GM19468 (cell line): ENCODE results near the gene ARRDC2.
"Not testable (repeated sequence)": the region's sequence is repeated elsewhere in the genome, so short reads cannot be mapped to it uniquely, and the experiment has no call there.

Source experiments
- ATAC-seq: cut with Tn5 transposase; IDR thresholded peaks from one replicate; pipeline ENCODE4 v1.9.1; 2021; ENCODE audit warnings: mild to moderate bottlenecking, moderate library complexity, moderate number of reproducible peaks; ENCODE audit not compliant: unreplicated experiment; ENCODE audit errors: extremely low read depth

Gene ARRDC2

DNA sequence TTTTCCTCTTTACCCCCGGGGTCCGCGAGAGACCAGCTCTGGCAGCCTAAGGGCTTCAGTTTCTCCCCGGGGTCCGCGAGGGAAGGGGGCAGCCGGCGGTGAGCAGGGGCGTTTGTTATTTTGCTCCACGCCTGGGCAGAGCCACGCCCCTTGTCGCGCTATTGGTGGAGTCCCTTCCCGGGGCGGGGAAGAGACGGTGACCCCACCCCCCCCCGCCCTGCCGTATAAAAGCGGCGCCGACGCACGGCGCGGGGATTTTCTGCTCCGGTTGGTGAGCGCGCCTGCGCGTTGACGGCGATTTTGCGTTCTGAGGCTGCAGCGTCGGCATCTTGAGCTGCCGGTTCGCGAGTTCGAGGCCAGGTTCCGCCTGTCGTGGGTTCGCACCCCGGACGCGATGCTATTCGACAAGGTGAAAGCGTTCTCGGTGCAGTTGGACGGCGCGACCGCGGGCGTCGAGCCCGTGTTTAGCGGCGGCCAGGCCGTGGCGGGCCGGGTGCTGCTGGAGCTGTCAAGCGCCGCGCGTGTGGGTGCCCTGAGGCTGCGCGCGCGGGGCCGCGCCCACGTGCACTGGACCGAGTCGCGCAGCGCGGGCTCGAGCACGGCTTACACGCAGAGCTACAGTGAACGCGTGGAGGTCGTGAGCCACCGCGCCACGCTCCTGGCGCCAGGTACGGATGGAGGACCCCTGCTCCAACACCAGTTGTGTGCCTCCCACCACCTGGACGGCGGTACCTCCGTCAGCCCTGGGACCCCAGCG lies at the start of gene ARRDC2:
TSS of gene ARRDC2 (plus strand) at position 254 of the 757 bp plus-strand sequence. CDS start at position 395, 141 bp downstream.
- no peak for ATAC-seq

DNA sequence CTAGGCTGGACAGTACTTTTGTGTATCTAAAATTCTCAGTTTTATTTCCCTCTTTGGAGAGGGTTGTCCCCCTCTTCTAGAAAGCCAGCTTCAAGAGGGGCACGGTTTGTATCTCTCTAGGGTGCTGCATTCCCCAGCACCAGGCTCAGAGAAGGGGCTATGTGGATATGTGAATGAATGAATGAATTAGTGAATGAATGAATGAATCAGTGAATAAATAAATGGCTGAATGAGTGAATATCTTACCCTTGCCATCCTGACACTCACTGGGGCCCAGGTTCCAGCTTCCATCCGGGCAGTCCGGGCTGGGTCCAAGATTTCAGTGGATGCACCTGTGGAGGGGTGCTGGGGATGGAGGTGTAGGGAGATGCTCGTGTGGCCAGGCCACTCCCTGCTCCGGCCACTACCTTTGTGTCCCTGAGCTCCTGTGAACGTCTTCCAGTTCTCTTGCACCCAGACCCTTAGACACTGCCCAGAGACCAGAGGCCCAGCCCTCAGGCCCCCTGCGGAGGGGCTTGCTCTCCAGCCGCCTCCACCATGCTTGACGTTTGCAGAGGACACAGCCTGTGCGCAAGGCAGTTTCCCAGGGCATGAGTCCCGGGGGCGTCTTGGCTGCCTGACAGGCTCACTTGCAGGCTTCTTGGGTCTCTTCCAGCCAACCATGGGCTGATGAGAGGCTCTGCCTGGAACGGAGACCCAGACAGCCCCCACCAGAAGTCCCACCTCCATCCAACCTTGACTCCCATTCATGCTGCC lies 43.9 kb upstream of the ARRDC2 start:
- no peak for ATAC-seq

DNA sequence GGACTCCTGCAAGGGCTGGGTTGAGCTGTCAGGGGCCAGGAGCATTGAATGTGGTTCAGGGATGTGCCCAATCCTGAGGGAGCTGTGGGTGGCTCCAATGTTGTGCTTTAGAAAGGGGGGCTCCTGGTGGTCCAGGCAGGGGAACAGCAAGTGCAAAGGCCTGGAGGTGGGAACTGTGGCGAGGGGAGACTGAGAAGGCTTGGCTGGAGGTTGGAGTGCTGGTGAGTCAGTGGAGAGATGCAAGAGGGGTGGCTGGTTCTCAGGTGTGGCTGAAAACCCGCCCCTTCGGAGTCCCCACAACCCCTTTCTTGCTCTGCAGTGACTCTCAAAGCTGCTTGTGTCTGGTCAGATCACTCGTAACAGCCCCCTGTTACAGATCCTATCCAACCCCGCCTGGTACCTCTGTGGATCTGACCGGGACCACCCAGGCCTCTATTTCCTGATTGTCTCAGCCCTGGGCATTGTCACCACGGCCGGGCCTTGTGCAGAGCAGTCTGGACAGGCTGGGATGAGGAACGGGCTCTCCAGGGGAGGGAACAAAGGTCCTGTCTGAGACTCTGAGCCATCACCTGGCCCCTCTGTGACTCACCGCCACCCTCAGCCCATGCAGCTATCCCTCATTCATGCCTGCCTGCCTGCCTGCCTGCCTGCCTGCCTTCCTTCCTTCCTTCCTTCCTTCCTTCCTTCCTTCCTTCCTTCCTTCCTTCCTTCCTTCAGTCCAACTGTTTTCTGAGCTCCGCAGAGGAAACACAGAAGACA lies 42.4 kb upstream of the ARRDC2 start:
- ATAC-seq = no peak

DNA sequence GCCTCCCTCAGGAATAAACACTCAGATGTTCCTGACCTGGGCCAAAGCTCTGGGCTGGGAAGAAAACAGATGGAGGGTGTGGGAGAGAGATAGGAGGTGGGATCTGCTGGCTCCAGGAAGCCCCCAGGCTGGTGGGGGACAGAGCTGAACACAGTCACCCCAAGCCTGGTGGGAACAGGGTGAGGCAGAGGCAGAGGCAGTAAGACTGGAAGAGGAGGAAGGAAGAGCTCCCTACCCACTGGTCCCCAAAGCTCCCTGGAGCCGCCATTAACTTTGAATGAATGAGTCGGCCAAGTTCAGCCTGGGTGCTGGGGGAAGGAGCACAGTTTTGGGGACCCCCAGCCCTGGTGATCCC lies 41.9 kb upstream of the ARRDC2 start:
- ATAC-seq = no peak

DNA sequence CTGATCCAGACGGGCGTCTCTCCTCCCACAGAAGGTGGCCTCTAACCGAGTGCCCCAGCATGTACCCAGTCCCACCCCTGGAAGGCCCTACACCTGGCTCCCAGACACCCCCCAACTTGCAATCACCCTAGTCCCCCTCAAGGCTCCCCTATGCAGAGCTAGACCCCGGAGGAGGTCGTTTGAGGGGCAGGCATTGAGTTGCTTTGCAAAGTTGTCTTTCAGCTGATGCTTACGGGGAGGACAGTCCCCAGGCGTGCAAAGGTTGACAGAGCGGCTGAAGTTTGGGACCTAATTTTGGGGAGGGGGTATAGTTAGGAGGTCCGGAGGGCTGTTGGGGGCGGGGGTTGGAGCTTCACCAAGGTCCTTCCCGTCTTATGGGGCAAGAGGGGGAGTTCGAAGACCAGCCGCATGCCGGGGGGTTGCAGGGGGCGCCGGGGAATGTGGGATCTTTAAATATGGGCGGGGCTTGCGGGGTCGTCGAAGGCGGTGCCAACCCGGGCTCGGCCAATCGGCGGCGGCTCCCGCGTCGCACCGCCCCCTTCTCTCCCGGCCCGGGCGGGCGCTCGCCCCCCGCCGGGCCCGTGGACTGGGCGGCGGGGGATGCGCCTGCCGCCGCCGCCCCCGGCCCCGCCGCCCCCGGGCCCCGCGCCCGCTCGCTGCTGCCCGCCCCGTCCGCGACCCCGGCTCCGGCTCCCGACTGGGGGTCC lies 41.3 kb upstream of the ARRDC2 start, which contains the start of gene KCNN1:
TSS of gene KCNN1 (plus strand) at position 558 of the 707 bp plus-strand sequence. CDS start 6,782 bp downstream, outside the sequence.
- no peak for ATAC-seq

DNA sequence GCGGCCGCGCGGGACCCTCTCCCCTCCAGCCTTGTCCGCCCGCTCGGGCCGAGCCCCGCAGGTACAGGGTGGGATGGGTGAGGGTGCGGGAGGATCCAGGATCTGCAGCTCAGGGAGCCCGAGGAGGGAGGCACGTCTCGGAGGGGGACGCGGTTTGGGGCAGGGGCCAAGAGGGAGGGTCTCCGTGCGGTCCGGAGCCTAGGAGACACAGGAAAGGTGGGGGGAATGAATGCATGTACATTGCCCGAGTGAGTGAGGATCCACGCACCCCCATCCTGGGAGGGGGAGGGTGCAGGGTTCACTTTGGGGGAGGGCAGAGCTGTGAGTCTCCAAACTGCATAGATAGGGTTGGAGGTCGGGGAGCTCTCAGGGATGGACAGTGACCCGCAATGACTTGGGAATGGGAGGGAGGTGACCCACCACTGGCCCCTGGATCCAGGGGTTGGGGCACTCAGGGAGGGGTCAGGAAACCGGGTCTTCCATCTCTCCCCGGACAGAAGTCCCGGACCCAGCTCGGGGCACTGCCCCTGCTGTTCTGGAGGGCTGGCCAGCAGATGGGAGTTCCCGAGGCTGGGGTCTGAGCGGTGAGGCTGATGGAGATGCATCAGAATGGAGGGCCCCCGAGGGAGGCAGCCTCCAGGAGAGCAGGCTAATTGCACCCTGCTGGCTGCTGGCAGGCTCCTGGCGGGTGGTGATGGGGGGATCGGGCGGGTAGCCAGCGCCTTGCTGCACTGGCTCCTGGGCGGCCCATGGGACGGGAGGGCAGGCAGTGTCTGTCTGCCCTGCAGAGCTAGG lies 40.5 kb upstream of the ARRDC2 start:
- no peak for ATAC-seq

DNA sequence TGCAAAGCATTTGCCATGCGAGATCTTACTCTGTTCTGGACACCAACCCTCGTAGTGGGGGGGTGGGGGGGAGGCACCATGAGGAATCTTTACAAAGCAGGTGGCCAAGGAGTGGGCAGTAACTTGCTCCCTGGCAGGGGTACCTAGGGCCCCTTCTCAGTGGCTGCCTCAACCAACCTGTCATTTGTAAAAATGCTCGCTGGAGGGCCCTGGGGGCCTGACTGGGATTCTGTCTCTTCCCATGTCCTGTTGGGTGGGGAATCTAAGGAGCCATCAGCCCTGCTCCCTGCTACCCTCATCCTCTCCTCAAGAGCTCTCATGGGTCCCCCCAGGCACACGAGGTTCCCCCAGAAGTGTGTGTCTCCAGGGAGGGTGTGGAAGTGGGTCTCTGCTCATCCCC lies 39.6 kb upstream of the ARRDC2 start:
- no peak for ATAC-seq

DNA sequence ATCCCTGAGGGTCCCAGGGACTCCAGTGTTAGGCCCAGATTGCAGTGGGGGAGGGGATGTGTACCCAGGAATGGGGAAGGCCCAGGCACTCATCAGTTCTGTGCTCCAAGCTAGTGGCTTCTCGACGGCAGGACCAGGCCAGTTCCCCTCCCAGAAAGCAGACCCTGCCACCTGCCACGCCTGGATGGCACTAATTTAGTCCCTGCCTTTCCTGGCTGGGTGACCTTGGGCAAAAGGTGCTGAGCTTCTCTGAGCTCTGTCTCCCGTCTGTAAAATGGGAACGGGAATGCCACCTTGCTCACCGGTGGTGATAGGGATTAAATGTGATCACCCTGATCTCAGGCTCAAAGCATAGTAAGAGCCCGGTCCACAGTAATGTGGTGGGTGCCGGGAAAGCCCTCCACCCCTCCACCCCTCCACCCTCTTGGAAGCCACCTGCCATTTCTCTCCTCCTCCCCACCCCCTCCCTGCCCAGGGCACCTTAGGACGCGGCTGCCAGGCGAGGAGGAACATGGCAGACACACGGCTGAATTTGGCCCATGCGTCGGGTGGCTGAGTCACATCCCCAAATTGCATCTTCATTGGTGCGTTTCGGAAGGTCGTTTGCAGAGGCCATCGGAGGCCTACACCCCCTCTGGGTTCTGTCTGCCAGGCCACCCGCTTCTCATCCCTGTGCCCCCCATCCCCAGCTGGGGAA lies 38.7 kb upstream of the ARRDC2 start:
- ATAC-seq = no peak

DNA sequence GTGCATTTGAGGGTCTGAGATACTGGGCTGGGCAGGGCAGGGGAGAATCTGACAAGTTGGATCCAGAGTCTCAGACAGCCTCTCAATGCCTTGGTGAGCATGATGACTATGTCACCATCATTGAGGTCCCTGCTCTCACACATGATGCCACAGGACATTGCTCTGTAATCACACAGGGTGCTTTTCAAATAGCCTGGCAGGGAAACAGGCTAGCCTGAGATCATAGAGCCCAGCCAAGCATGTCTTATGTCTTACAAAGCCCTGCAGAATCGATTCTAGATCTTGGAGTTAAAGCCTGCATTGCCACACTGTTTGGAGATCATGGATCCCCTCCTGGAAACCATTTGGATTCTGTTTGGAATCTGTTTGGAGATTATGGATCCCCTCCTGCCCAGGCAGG lies 35.7 kb upstream of the ARRDC2 start:
- no peak for ATAC-seq

DNA sequence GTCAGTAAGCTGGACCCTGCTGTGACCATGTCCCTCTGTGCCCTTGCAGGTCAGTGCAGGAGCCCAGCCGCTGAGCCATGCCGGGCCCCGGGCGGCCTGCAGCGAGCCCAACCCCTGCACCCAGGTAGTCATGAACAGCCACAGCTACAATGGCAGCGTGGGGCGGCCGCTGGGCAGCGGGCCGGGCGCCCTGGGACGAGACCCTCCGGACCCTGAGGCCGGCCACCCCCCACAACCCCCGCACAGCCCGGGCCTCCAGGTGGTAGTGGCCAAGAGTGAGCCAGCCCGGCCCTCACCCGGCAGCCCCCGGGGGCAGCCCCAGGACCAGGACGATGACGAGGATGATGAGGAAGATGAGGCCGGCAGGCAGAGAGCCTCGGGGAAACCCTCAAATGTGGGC lies 34.2 kb upstream of the ARRDC2 start:
- no peak for ATAC-seq

DNA sequence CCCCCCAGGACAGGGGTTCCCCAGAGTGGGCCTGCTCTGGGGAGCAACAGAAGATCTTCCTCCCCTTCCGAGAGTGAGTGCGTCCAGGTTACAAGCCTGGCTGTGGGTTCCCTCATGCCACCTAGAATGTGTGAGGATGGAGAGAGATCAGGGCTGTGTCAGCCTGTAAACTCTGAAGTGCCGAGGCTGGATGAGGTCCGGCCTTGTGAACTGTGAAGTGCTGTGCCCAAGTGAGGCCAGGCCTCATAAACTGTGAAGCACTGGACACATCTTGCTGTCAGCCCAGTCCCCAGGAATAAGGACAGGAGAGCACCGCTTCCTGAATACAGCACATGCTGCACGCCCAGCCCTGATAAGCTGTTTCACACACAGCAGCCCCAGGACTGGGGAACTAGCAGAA lies 33.4 kb upstream of the ARRDC2 start:
- no peak for ATAC-seq

DNA sequence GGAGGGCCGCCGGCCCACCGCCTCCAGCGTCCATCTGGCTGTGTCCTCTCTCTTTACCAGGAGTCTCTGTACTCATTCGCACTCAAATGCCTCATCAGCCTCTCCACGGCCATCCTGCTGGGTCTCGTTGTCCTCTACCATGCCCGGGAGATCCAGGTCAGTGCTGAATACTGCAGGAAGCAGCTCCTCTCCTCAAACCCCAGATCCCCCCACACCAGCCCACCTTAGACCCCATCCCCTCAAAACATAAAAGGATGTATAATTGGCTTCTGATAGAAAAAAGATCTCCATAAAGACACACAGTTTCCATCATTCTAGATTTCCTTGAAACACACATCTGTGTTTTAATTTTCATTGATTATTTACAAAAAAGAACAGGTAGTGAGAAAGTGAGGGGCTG lies 32.9 kb upstream of the ARRDC2 start:
- ATAC-seq = no peak

DNA sequence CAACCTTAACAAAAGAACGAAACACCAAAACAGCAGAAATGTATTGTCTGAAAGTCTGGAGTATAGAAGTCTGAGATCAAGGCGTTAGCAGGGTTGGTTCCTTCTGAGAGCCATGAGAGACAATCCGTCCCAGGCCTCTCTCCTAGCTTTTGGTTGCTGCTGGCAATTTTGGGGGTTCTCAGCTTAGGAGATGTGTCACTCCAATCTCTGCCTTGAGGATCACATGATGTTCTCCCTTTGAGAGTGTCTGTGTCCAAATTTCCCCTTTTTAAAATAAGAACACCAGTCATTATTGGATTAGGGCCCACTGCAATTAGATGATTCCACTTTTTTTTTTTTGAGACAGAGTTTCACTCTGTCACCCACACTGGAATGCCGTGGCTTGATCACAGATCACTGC lies 30.9 kb upstream of the ARRDC2 start:
- ATAC-seq = no peak

DNA sequence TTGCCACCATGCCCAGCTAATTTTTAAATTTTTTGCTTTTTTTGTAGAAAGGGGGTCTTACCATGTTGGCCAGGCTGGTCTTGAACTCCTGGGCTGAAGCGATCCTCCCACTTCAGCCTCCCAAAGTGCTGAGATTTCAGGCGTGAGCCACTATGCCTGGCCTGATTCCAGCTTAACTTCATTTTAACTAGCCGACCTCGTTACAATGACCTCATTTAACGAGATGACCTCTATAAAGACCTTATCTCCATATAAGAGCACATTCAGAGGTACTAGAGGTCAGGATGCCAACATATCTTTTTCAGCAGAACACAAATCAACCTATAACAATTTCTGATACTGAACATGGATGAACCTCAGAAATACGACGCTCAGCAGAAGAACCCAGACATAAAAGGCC lies 30.5 kb upstream of the ARRDC2 start:
- ATAC-seq = no peak

DNA sequence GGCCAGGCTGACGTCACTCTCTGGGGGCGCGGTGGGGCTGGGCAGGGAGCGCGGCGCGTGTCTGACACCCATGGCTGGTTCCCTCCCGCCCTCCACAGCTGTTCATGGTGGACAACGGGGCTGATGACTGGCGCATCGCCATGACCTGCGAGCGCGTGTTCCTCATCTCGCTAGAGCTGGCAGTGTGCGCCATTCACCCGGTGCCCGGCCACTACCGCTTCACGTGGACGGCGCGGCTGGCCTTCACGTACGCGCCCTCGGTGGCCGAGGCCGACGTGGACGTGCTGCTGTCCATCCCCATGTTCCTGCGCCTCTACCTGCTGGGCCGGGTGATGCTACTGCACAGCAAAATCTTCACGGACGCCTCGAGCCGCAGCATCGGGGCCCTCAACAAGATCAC lies 26.4 kb upstream of the ARRDC2 start:
- no peak for ATAC-seq

DNA sequence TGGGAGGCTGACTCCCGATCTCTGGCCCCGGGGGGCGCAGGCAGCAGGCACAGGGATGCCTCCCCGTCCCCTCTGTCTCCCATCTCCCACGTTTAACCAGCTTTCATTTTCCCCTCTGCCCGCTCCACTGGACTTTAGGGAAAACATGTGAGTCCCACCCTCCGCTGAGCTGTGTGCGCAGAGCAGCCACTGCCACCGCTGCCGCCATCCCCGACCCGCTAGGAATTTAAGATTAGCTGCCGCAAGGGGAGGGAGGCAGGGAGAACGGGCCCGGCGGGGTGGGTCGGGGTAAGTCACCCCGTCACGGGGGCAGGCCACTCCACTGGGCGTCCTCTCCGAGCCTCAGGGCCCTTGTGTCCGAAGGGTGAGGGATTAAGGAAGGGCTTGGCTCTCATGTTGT lies 25.5 kb upstream of the ARRDC2 start:
- no peak for ATAC-seq

DNA sequence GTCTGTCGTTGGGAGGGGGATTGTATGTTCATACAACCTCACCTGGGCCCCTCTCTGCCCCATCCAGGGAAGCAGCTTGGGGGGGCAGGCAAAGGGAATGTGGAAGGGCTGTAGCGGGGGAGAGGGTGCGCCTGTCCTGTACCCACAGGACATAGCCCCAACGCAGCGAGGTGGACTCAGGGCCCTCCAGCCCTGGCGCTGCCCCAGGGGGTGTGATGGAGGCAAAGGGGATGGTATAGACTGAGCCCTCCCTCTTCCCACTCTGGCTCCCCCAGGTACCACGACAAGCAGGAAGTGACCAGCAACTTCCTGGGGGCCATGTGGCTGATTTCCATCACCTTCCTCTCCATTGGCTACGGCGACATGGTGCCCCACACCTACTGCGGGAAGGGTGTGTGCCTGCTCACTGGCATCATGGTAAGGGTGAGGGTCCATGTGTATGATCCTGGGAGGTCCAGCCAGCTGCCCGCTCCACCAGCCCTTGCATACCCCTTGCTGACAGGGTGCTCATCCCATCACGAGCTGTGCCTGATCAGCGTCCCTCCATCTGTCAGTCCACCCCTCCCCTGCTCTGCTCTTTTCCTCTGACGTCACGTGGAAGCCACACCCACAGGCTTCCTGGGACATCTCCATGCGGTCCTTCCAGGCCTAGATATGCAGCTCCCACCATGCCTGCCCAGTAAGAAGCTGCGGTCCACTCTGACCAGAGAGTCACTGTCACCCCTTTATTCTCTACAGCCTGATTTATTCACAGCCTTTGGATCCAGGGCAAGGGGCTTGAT lies 22.7 kb upstream of the ARRDC2 start:
- no peak for ATAC-seq

DNA sequence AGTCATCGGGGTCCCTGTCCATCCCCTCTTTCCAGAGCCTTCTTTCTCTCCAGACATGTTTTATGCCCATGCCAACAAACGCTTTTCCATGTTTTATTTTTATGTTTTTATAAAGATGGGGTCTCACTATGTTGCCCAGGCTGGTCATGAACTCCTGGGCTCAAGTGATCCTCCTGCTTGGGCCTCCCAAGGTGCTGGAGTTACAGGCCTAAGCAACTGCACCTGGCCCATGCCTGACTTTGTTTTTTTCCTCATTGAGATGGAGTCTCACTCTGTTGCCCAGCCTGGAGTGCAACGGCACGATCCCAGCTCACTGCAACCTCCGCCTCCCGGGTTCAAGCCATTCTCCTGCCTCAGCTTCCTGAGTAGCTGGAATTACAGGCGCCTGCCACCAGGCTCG lies 21.4 kb upstream of the ARRDC2 start:
- not testable (repeated sequence) for ATAC-seq
